Activated CD4-positive, alpha-beta T cell treated with anti-CD3 and anti-CD28 coated beads, Interleukin-2, amount 50 U/mL, for 48 hours (primary cell): Measurements from ENCODE around the gene RHOF.
"Not testable (repeated sequence)": the region's sequence is repeated elsewhere in the genome, so short reads cannot be mapped to it uniquely, and the experiment has no call there.

Source experiments
- DNase-seq, 2 experiments: peaks; one replicate each; pipeline ENCODE4 v3.0.0-alpha.2; 2020

Gene RHOF

GRCh38 chr12:121773011-121773777 lies 20.3 kb downstream of the RHOF start:
- DNase-seq = peak; percentile 80 to 85

DNA sequence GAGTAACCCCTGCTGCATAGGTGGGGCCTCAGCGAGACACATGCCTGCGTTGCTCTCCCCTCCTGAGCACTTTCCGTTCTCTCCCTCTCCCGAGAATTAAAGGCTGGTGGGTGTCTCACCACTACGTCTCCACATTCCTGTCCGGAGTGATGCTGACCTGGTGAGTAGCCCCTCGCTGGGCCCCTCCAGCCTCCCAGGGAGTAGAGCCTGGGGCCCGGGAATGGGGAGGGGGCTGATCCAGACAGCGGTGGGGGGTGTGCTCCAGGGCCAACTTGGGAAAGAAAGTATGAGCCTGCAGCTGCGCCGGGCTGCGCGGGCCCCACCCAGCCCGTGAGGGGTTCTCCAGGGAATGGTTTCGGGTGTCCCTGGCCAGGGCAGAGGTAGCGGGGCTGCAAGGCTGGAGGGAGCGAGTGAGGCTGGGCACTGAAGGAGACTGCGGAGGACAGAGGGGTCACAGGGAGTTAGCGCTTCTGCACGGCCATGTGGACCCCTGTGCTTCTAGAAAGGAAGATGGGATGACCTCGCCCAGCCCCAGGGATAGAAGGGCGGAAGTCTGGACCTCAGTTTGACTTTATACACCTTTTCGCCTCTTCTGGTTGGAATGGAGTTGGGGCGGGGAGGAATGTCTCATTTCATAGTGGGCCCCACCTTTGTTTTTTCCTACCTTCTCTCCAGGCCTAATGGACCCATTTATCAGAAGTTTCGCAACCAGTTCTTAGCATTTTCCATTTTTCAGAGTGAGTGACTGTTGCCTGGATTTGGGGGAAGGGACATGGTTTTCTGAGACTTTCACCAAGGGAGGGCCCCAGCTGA lies 22.5 kb downstream of the RHOF start:
- DNase-seq = no peak

DNA sequence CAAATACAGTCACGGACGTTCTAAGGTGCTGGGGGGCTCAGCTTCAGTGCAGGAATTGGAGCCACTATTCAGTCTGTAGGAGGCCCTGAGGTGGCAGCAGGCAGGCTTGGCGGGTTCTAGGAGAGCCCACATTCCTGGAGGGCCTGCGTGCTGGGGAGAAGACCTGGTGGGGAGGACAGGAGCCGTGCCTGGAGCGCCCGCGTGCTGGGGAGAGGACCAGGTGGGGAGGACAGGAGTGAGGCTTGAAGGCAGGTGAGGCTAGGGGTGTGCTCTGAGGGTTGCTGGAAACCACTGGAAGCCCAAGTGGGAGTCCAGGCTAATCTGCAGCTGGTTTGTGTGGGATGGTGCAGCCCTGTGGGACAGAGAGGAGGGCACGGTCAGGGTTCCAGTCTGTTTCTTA lies 23.1 kb downstream of the RHOF start:
- no peak for DNase-seq

GRCh38 chr12:121769831-121770301 lies 23.6 kb downstream of the RHOF start:
- no peak for DNase-seq

DNA sequence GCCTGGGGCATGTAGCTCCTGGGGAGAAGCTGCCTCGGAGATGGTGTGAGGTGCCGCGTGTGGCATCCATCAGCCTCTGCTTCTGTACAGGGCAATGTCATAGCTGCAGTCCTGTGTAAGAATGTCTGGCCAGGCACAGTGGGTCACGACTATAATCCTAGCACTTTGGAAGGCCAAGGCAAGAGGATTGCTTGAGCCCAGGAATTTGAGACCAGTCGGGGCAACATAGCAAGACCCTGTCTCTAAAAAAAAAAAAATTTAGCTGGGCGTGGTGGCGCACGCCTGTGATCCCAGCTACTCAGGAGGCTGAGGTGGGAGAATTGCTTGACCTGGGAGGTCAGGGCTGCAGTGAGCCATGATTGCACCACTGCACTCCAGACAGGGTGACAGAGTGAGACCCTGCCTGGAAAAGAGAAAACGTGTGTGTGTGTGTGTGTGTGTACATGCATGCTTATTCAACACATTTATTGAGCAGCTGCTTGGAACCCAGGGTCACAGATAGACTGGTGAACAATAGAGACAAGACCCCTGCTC lies 24.1 kb downstream of the RHOF start:
- DNase-seq = no peak

- DNase-seq = no peak
Measured at GRCh38 chr12:121767525-121768016, 25.9 kb downstream of the RHOF start.

GRCh38 chr12:121766290-121767039 lies 27.0 kb downstream of the RHOF start:
- no peak for DNase-seq

DNA sequence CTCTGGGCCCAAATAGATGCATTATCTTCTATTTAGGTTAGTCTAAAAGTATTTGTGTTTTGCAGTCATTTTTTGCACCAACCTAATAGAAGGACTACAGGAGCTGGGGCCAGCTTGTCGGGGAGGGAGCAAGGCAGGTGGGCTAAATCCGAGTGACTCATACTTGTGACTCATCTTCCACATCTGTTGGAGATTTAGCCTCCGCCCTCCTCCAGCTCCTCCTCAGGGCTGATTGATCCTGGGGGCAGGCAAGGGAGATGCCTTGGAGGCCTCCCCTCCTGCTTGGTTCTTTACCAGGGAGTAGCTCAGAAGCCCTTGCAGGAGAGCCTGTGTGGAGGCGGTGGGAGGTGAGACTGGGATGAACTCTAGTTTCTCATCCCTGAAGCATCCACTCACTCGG lies 27.9 kb downstream of the RHOF start:
- DNase-seq = no peak

- DNase-seq = no peak
Measured at GRCh38 chr12:121764808-121765207, 28.7 kb downstream of the RHOF start.

GRCh38 chr12:121762269-121762668 lies 31.2 kb downstream of the RHOF start:
- DNase-seq = no peak

DNA sequence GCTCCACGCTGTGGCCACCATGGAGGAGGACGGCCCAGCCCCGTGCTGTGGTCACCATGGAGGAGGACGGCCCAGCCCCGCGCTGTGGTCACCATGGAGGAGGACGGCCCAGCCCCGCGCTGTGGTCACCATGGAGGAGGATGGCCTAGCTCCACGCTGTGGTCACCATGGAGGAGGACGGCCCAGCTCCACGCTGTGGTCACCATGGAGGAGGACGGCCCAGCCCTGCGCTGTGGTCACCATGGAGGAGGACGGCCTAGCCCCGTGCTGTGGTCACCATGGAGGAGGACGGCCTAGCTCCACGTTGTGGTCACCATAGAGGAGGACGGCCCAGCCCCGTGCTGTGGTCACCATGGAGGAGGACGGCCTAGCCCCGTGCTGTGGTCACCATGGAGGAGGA lies 35.0 kb downstream of the RHOF start:
- not testable (repeated sequence) for DNase-seq

- no peak for DNase-seq
Measured at GRCh38 chr12:121755591-121755990, 37.9 kb downstream of the RHOF start.

- DNase-seq = no peak
Measured at GRCh38 chr12:121754836-121755235, 38.7 kb downstream of the RHOF start.

DNA sequence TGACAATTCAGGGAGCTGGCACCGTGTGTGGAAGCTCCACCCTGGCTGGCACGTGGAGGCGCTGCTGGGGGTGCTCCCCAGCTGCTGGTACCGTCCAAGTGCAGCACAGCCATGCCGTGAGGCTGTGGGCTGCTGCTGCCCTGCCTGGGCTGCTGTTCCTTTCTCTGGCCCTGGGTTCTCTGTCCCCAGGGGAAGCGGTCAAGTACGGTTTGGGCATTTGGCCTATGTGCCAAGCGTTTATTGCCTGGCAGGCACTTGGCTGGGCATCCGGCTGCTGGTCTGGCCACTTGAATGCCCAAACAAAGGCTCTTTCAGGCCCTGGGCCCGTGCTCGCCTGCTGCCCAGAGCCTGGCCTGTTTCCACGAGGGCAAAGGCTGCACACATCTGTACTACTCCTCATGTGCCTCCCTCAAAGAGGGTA lies 39.6 kb downstream of the RHOF start:
- DNase-seq = no peak

DNA sequence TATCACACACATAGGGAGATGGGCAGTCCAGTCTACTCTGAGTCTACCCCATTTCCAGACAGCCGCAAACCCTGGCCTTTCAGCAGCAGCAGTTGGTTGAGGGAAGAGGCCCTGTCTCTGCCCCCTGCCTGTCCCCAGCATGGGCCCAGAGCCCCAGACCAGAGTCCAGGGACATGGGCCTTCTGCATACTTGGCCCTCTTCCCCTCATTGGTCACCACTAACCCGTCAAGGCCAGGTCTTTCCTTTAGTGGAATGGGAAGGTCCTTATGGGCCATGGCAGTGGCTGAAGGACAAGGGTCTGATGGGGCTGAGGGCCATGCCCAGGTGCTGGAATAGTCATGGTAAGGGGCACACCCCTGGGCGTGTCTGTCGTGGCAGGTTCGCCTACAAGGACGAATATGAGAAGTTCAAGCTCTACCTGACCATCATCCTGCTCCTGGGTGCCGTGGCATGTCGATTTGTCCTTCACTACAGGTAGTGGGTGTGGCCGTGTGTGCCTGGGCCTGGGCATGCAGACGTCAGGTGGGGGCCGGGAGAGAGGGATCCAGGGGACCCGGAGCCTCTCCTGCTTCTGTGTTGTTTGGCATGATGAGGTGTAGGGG lies 41.6 kb downstream of the RHOF start:
- DNase-seq = no peak

GRCh38 chr12:121751034-121751433 lies 42.5 kb downstream of the RHOF start:
- DNase-seq = no peak

DNA sequence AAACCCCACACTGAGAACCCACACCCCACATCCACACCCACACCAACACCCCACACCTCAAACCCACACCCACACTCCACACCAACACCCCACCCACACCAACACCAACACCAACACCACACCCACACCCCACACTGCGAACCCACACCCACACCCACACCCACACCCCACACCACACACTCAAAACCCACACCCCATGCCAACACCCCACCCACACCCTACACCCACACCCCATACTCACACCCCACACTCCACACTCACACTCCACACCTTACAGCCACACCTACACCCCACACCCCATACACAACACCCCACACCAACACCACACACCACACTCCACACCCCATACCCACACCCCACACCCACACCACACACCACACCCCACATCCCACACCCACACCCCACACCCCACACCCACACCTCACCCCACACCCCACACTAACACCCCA lies 43.0 kb downstream of the RHOF start:
- no peak for DNase-seq

GRCh38 chr12:121749267-121749666 lies 44.2 kb downstream of the RHOF start:
- no peak for DNase-seq

- peak; percentile 19 to 23 for DNase-seq
Measured at GRCh38 chr12:121748571-121749265, 44.8 kb downstream of the RHOF start.

DNA sequence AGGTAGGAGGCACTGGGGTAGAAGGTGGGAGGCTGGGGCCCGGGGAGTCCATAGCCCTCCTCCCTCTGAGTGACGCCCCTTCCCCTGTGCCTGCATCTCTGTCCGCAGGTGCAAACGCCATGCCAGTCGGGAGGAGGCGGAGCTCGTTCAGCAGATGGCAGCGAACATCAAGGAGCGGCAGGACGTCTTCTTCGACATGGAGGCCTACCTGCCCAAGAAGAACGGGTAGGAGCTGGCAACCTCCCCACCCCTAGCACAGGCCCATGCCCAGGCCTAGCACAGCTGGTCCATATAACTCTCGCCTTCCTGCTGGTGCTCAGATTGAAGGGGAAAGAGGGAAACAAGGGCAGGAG lies 45.3 kb downstream of the RHOF start:
- DNase-seq = no peak

GRCh38 chr12:121745545-121745944 lies 47.9 kb downstream of the RHOF start:
- DNase-seq = not testable (repeated sequence)

GRCh38 chr12:121741743-121742142 lies 51.7 kb downstream of the RHOF start:
- no peak for DNase-seq
